ENCODE results near the gene NRAS. TPM values are rescaled to one million over a fixed set of nuclear protein-coding genes. Genes with fewer than 3 reads are reported as not detected.

Gene NRAS
- total RNA-seq, 1 experiment from 2014 or later, result 48.0 TPM

DNA sequence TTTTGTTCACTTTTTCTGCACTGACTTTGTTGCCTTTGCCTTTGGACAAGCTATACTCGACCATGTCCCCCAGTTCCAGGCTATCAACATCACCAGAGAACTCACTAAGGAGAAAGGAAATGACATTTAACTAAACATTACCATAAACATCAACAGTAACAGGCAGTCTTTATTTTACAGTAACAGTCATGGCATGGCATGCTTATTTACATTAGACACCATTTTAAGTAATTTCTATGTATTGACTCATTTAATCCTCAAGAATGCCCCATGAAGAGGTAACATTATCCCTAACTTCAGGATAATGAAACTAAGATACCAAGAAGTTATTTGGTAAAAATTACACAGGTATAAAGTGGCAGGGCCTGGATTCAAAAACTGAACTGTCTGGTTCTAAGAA lies 8.7 kb upstream of the NRAS start (continued):
- TF ChIP-seq, protein P1, sequence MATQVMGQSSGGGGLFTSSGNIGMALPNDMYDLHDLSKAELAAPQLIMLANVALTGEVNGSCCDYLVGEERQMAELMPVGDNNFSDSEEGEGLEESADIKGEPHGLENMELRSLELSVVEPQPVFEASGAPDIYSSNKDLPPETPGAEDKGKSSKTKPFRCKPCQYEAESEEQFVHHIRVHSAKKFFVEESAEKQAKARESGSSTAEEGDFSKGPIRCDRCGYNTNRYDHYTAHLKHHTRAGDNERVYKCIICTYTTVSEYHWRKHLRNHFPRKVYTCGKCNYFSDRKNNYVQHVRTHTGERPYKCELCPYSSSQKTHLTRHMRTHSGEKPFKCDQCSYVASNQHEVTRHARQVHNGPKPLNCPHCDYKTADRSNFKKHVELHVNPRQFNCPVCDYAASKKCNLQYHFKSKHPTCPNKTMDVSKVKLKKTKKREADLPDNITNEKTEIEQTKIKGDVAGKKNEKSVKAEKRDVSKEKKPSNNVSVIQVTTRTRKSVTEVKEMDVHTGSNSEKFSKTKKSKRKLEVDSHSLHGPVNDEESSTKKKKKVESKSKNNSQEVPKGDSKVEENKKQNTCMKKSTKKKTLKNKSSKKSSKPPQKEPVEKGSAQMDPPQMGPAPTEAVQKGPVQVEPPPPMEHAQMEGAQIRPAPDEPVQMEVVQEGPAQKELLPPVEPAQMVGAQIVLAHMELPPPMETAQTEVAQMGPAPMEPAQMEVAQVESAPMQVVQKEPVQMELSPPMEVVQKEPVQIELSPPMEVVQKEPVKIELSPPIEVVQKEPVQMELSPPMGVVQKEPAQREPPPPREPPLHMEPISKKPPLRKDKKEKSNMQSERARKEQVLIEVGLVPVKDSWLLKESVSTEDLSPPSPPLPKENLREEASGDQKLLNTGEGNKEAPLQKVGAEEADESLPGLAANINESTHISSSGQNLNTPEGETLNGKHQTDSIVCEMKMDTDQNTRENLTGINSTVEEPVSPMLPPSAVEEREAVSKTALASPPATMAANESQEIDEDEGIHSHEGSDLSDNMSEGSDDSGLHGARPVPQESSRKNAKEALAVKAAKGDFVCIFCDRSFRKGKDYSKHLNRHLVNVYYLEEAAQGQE (IDR thresholded peaks at IDR 0.05; ENCODE audit: low read depth), result no peak
- TF ChIP-seq CBX3 (IDR thresholded peaks at IDR 0.05; ENCODE audit: low read depth) (no peak), EZH2phosphoT487 (IDR thresholded peaks at IDR 0.05; ENCODE audit: borderline replicate concordance) (no peak)

DNA sequence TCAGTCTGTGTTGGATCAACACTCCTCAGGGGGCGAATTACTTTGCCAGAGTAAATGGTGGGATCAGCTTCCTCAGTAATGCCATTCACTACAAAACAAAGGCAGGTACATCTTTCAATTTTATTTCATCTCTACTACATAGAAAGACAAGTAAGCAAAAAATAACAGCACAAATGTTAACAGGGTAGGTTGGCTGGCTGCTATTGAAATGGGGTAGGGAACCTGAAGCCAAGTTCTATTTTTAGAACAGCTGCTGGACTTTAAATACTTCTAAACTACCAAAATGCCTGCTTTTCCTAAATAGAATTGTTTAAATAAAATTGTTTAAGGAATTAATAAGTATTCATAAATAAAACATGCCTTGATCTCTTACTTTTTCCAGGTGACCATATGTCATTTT lies 7.3 kb upstream of the NRAS start:
- BruUV-seq (replicated peaks), result no TSS peak
- CTCF ChIA-PET, result no interaction called here
- Histone ChIP-seq H2AFZ (ENCODE audit: low read depth, low read length, poor library complexity, severe bottlenecking) (no peak overlapping the region), H3K36me3 (ENCODE audit: control insufficient read depth in 1 of 2, insufficient read depth in 2 of 2, low read length in 2 of 2) (peaks cover 71 to 80% of the 10 kb centered on the region in 2 experiments), H3K4me2 (ENCODE audit: low read length) (no peak overlapping the region), H4K20me1 (ENCODE audit: insufficient read depth) (peaks cover 4% of the 10 kb centered on the region; the same call in 1 of the 2 replicates), H3K9me2 (ENCODE audit: insufficient read depth) (no peaks in the 10 kb centered on the region), H3K4me3 (replicated peaks in 1 of 2; ENCODE audit: low read depth in 1 of 2, low read length in 2 of 2) (no peak overlapping the region), H3K27ac (ENCODE audit: low read depth, low read length) (no peak overlapping the region), H3K9ac (ENCODE audit: low read length) (no peak overlapping the region), H3K27me3 (ENCODE audit: insufficient read depth, low read length) (no peaks in the 10 kb centered on the region), H3K4me1 (ENCODE audit: control insufficient read depth in 1 of 2, insufficient read depth in 2 of 2, low read length in 2 of 2) (no peaks in the 10 kb centered on the region), H3K9me3 (ENCODE audit: control insufficient read depth in 1 of 2, insufficient read depth in 1 of 2, low read depth in 1 of 2, low read length in 2 of 2) (no peaks in the 10 kb centered on the region), H3K79me2 (ENCODE audit: insufficient read depth, low read length) (peaks cover 66% of the 10 kb centered on the region)
- ATAC-seq, result no peak
- TF ChIP-seq POLR2A (IDR thresholded peaks at IDR 0.05; ENCODE audit: borderline replicate concordance, extremely low read depth, insufficient read depth, insufficient read length) (no peak), JUND (IDR thresholded peaks at IDR 0.05) (no peak), YY1 (IDR thresholded peaks at IDR 0.05; ENCODE audit: extremely low read depth, insufficient replicate concordance, low read depth, low read length) (no peak), FOSL1 (IDR thresholded peaks at IDR 0.05; ENCODE audit: low read depth) (no peak), ELF1 (IDR thresholded peaks at IDR 0.05; ENCODE audit: borderline replicate concordance, low read depth) (no peak), EGR1 (IDR thresholded peaks at IDR 0.05; ENCODE audit: low read depth) (no peak), CEBPB (IDR thresholded peaks at IDR 0.05; ENCODE audit: low read depth) (no peak), SIN3A (IDR thresholded peaks at IDR 0.05; ENCODE audit: low read depth) (no peak), SP1 (IDR thresholded peaks at IDR 0.05; ENCODE audit: low read depth) (no peak), EZH2 (IDR thresholded peaks at IDR 0.05) (no peak), POLR2AphosphoS5 (IDR thresholded peaks at IDR 0.05; ENCODE audit: low read depth, low read length) (no peak), CBX3 (IDR thresholded peaks at IDR 0.05; ENCODE audit: low read depth) (no peak), TCF7L2 (IDR thresholded peaks at IDR 0.05; ENCODE audit: borderline replicate concordance, extremely low read depth, insufficient read depth, insufficient read length) (no peak)
- TF ChIP-seq, protein P2, sequence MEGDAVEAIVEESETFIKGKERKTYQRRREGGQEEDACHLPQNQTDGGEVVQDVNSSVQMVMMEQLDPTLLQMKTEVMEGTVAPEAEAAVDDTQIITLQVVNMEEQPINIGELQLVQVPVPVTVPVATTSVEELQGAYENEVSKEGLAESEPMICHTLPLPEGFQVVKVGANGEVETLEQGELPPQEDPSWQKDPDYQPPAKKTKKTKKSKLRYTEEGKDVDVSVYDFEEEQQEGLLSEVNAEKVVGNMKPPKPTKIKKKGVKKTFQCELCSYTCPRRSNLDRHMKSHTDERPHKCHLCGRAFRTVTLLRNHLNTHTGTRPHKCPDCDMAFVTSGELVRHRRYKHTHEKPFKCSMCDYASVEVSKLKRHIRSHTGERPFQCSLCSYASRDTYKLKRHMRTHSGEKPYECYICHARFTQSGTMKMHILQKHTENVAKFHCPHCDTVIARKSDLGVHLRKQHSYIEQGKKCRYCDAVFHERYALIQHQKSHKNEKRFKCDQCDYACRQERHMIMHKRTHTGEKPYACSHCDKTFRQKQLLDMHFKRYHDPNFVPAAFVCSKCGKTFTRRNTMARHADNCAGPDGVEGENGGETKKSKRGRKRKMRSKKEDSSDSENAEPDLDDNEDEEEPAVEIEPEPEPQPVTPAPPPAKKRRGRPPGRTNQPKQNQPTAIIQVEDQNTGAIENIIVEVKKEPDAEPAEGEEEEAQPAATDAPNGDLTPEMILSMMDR (IDR thresholded peaks at IDR 0.05 in 2 of 3, conservative IDR thresholded peaks at IDR 0.05 in 1 of 3; ENCODE audit: borderline replicate concordance in 1 of 3, insufficient read depth in 1 of 3, low read depth in 2 of 3, low read length in 2 of 3), result no peak
- TF ChIP-seq, protein P1 (IDR thresholded peaks at IDR 0.05; ENCODE audit: low read depth), result no peak
- DNase-seq (ENCODE audit: low read depth, low spot score), result no peak
- POLR2A ChIA-PET, result no interaction called here
- RAD21 ChIA-PET (ENCODE audit: low non-redundant PET in 1 of 2, low total read pairs in 2 of 2, uncharacterized antibody in 2 of 2, unreplicated experiment in 2 of 2), result no interaction called here
- intact Hi-C loops (cut with micrococcal nuclease), result no loop called here
